ENCODE measurements around the gene BPIFB1.

GRCh38 chr20:33338467-33339258 lies 55.6 kb downstream of the BPIFB1 start:
- no peak for TF ChIP-seq FOXM1 (IDR thresholded peaks at IDR 0.05; ENCODE audit: borderline replicate concordance)
- TF ChIP-seq FOXK2 (IDR thresholded peaks at IDR 0.05): no peak
- no peak for TF ChIP-seq ARNT (IDR thresholded peaks at IDR 0.05)

All from HEK293T (cell line).